ENCODE measurements around the gene SCN2A. TPM values are rescaled to one million over a fixed set of nuclear protein-coding genes. Genes with fewer than 3 reads are reported as not detected.

The SCN2A gene
- total RNA-seq, 1 experiment from 2014 or later = 0.24 TPM

GRCh38 chr2:165198181-165198580, 41.0 kb upstream of the SCN2A start:
- H3K4me1 Mint-ChIP-seq = peaks cover 11 to 15% of the 10 kb centered on the region in 2 experiments
- no peak overlapping the region for H2AFZ ChIP-seq (ENCODE audit: low read length)
- H3T11ph ChIP-seq (ENCODE audit: low read length) = no peak overlapping the region
- H3K23me2 ChIP-seq (ENCODE audit: insufficient read length, low read depth, low read length, poor library complexity, severe bottlenecking) = no peaks in the 10 kb centered on the region
- H3K9me3 ChIP-seq (ENCODE audit: control insufficient read depth, low read depth, low read length) = no peaks in the 10 kb centered on the region
- peak overlapping the region in 2 of 3 experiments; percentile 27 to 64; a peak in 4 of 7 replicates for H3K27ac Mint-ChIP-seq
- no peaks in the 10 kb centered on the region for H3K27me3 ChIP-seq (ENCODE audit: insufficient read depth, low read length)
- H3K18ac ChIP-seq (ENCODE audit: insufficient read length, low read depth, low read length) = no peak overlapping the region
- H3K9me3 Mint-ChIP-seq = no peaks in the 10 kb centered on the region
- H2BK15ac ChIP-seq (ENCODE audit: low read depth, low read length) = no peak overlapping the region
- no peak overlapping the region for H2BK120ac ChIP-seq (ENCODE audit: low read depth, low read length, poor library complexity, severe bottlenecking)
- no CpG with 5 or more reads among the region's 2 CpGs for WGBS (ENCODE audit: extremely low coverage, insufficient read length, low lambda C conversion rate)
- H2BK5ac ChIP-seq (ENCODE audit: insufficient read length, low read length) = no peak overlapping the region
- H4K8ac ChIP-seq (replicated peaks; ENCODE audit: insufficient read length, low read depth, low read length) = no peak overlapping the region
- H3K4me3 Mint-ChIP-seq = no peak overlapping the region
- H3K4me2 ChIP-seq (ENCODE audit: insufficient read depth, insufficient read length, low read length) = no peak overlapping the region
- H3K79me2 ChIP-seq (ENCODE audit: insufficient read depth, low read length) = no peaks in the 10 kb centered on the region
- H3K79me1 ChIP-seq (ENCODE audit: insufficient read depth, low read depth, low read length, poor library complexity, severe bottlenecking) = no peaks in the 10 kb centered on the region
- no peak overlapping the region for H3K14ac ChIP-seq (ENCODE audit: insufficient read depth, low read length)
- H3K4me1 ChIP-seq (ENCODE audit: insufficient read depth, low read length) = no peaks in the 10 kb centered on the region; the same call in 1 of the 2 replicates
- no peak overlapping the region for H3K9ac ChIP-seq (ENCODE audit: extremely low read depth, insufficient read length, low read length)
- no peaks in the 10 kb centered on the region for H3K36me3 Mint-ChIP-seq (ENCODE audit: insufficient read depth in 1 of 3, low read depth in 3 of 3)
- no peak overlapping the region for H2BK20ac ChIP-seq (ENCODE audit: low read depth, low read length, poor library complexity, severe bottlenecking)
- no peak overlapping the region for H4K5ac ChIP-seq (ENCODE audit: insufficient read length, low read depth, low read length)
- TF ChIP-seq CTCF (conservative IDR thresholded peaks at IDR 0.05) = no peak
- no peaks in the 10 kb centered on the region for H3K27me3 Mint-ChIP-seq (ENCODE audit: low read depth)
- no peak overlapping the region for H4K91ac ChIP-seq (ENCODE audit: insufficient read length, low read depth, low read length)
- H2BK12ac ChIP-seq (ENCODE audit: insufficient read length, low read depth, low read length) = no peak overlapping the region
- no peak overlapping the region for H3K4ac ChIP-seq (ENCODE audit: low read depth, low read length)
- H4K20me1 ChIP-seq (ENCODE audit: control insufficient read depth, insufficient read depth, insufficient read length) = no peaks in the 10 kb centered on the region
- H3K27ac ChIP-seq (ENCODE audit: insufficient read length, low read depth, low read length) = no peak overlapping the region
- no peak overlapping the region for H3K56ac ChIP-seq (ENCODE audit: insufficient read length, low read depth, low read length)
- no peak overlapping the region for H2AK5ac ChIP-seq (ENCODE audit: insufficient read length, low read length)
- DNase-seq = no peak
- H3K23ac ChIP-seq (ENCODE audit: insufficient read length, low read depth, low read length) = no peak overlapping the region

Measured in H9 (cell line).